GM23338 (cell line): ENCODE data around the gene PYDC2. TPM values are rescaled to one million over a fixed set of nuclear protein-coding genes. Genes with fewer than 3 reads are reported as not detected.

ENCODE experiments used
- ATAC-seq: fragments of 200-7000 bp; cut with Tn5 transposase; 3 replicates; pipeline ENCODE4 v1.9.1; 2020
- DNase-seq: peaks from one replicate; pipeline ENCODE4 v3.0.0-alpha.2; 2015; ENCODE audit warnings: low spot score
- H2AFZ ChIP-seq: fragments of 200-600 bp; sonication (generic); 2 replicates; pipeline ENCODE4 v1.8.0; 2016; ENCODE audit warnings: antibody characterized with exemption, mild to moderate bottlenecking, moderate library complexity
- H3F3A ChIP-seq: fragments of 200-600 bp; sonication (generic); replicated peaks from 2 replicates; pipeline ENCODE4 v1.8.0; 2017; ENCODE audit warnings: antibody characterized with exemption, mixed run types, low read depth
- H3K27ac ChIP-seq: fragments of 200-600 bp; sonication (generic); 2 replicates; pipeline ENCODE4 v1.6.1; 2016; ENCODE audit warnings: low read depth
- H3K27me3 ChIP-seq: fragments of 200-600 bp; sonication (generic); 2 replicates; pipeline ENCODE4 v1.8.0; 2016; ENCODE audit warnings: mild to moderate bottlenecking, mixed run types, moderate library complexity; ENCODE audit not compliant: insufficient read depth
- H3K36me3 ChIP-seq: fragments of 200-600 bp; sonication (generic); 2 replicates; pipeline ENCODE4 v1.8.0; 2016; ENCODE audit warnings: mild to moderate bottlenecking; ENCODE audit not compliant: insufficient read depth
- H3K4me1 ChIP-seq: fragments of 200-600 bp; sonication (generic); 2 replicates; pipeline ENCODE4 v1.8.0; 2016; ENCODE audit warnings: mild to moderate bottlenecking, moderate library complexity; ENCODE audit not compliant: insufficient read depth
- H3K4me2 ChIP-seq: fragments of 200-600 bp; sonication (generic); 2 replicates; pipeline ENCODE4 v1.7.1; 2017; ENCODE audit warnings: mixed run types
- H3K4me3 ChIP-seq: fragments of 200-600 bp; sonication (generic); 2 replicates; pipeline ENCODE4 v1.6.1; 2016; ENCODE audit warnings: mixed run types
- H3K79me2 ChIP-seq: fragments of 200-600 bp; sonication (generic); replicated peaks from 2 replicates; pipeline ENCODE4 v1.8.0; 2017; ENCODE audit warnings: mild to moderate bottlenecking; ENCODE audit not compliant: insufficient read depth
- H3K9me2 ChIP-seq: fragments of 200-600 bp; sonication (generic); 2 replicates; pipeline ENCODE4 v1.8.0; 2017; ENCODE audit not compliant: insufficient read depth
- H4K20me1 ChIP-seq: fragments of 200-600 bp; sonication (generic); replicated peaks from 2 replicates; pipeline ENCODE4 v1.8.0; 2017; ENCODE audit warnings: mild to moderate bottlenecking; ENCODE audit not compliant: insufficient read depth
- H3K27ac Mint-ChIP-seq: 2 replicates; pipeline ENCODE4 v1.8.0; 2020; ENCODE audit warnings: inconsistent platforms, mild to moderate bottlenecking, moderate library complexity, mixed read lengths
- H3K27me3 Mint-ChIP-seq: 3 replicates; pipeline ENCODE4 v1.8.0; 2022; ENCODE audit warnings: low read depth, mild to moderate bottlenecking, moderate library complexity, mixed read lengths, inconsistent platforms; ENCODE audit not compliant: insufficient read depth, poor library complexity
- H3K36me3 Mint-ChIP-seq: 3 replicates; pipeline ENCODE4 v1.8.0; 2021; ENCODE audit warnings: low read depth, mild to moderate bottlenecking, inconsistent platforms, moderate library complexity, mixed read lengths
- H3K4me1 Mint-ChIP-seq: 3 replicates; pipeline ENCODE4 v1.8.0; 2020; ENCODE audit warnings: mild to moderate bottlenecking, inconsistent platforms, mixed read lengths
- H3K4me3 Mint-ChIP-seq: 3 replicates; pipeline ENCODE4 v1.8.0; 2021; ENCODE audit warnings: moderate library complexity, mild to moderate bottlenecking, inconsistent platforms, mixed read lengths
- H3K9me3 Mint-ChIP-seq: 3 replicates; pipeline ENCODE4 v1.8.0; 2020; ENCODE audit warnings: moderate library complexity, mild to moderate bottlenecking, inconsistent platforms, mixed read lengths
- ETS1 ChIP-seq: IDR thresholded peaks from 2 replicates; pipeline ENCODE4 v1.6.1; 2016; ENCODE audit warnings: antibody characterized with exemption
- EZH2phosphoT487 ChIP-seq: fragments of 200-600 bp; sonication (generic); IDR thresholded peaks from one replicate; pipeline ENCODE4 v1.8.1; 2018; ENCODE audit warnings: antibody characterized with exemption; ENCODE audit not compliant: unreplicated experiment
- NANOG ChIP-seq: IDR thresholded peaks from 2 replicates; pipeline ENCODE4 v1.6.1; 2016; ENCODE audit warnings: antibody characterized with exemption, borderline replicate concordance
- POLR2AphosphoS5 ChIP-seq: IDR thresholded peaks from 2 replicates; pipeline ENCODE4 v1.6.1; 2016; ENCODE audit warnings: antibody characterized with exemption, low read depth
- STAT1 ChIP-seq: IDR thresholded peaks from one replicate; pipeline ENCODE4 v1.6.1; 2016; ENCODE audit warnings: antibody characterized with exemption; ENCODE audit not compliant: unreplicated experiment
- polyA plus RNA-seq: library from polyadenylated mRNA; unstranded; fragments of >200 nt; fragmentation: Nextera tagmentation; extraction: Ambion mirVana; gene quantifications from 2 replicates; pipeline ENCODE4 v1.2.1, GENCODE V29; 2016
- total RNA-seq: library from RNA; depleted of rRNA; stranded (reverse); fragments of >200 nt; shearing (Covaris generic); gene quantifications from 2 replicates; pipeline ENCODE4 v1.2.3, GENCODE V29; 2014
- TF ChIP-seq, protein P1 (sequence below): fragments of 250-450 bp; sonication (Bioruptor Pico); IDR thresholded peaks from 2 replicates; pipeline ENCODE4 v1.5.0; 2020; ENCODE audit warnings: mild to moderate bottlenecking, moderate library complexity
- TF ChIP-seq, protein P2 (sequence below), 2 experiments: fragments of 200-600 bp in 1 of 2; sonication (generic) in 1 of 2; conservative IDR thresholded peaks; 2 replicates each; pipeline versions ENCODE4 v1.5.1 to v1.6.1; 2016 to 2017; ENCODE audit warnings: antibody characterized with exemption in 2 of 2, low read depth in 2 of 2, mild to moderate bottlenecking in 2 of 2, moderate library complexity in 1 of 2

PYDC2 gene
- total and polyA plus RNA-seq, 2 experiments from 2014 or later, result not detected

DNA sequence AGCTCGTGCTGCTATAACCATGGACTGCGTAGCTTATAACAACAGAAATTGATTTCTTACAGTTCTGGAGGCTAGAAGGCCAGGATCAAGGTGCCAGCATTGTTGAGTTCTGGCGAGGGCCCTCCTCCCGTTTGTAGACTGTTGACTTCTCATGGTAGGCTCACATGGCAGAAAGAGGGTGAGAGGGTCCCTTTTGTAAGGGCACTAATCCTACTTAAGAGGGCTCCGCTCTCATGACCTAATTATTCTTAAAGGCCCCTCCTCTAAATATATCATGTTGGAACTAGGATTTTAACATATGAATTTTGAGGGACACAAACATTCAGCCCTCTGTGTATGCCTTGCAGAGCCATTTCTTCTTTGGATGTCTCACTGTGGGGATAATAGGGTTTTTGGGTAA lies 28.8 kb upstream of the PYDC2 start:
- no peaks in the 10 kb centered on the region for H3K4me1 ChIP-seq
- no peak overlapping the region for H3K4me2 ChIP-seq
- no peak for DNase-seq
- no peaks in the 10 kb centered on the region for H3K79me2 ChIP-seq
- H3K9me2 ChIP-seq, result no peaks in the 10 kb centered on the region
- no peaks in the 10 kb centered on the region for H3K27me3 Mint-ChIP-seq
- no peak for ATAC-seq
- H4K20me1 ChIP-seq, result no peaks in the 10 kb centered on the region
- H3K4me3 ChIP-seq, result no peak overlapping the region
- no peaks in the 10 kb centered on the region for H3K36me3 ChIP-seq
- no peaks in the 10 kb centered on the region for H3K9me3 Mint-ChIP-seq
- no peak overlapping the region for H3K27ac ChIP-seq
- no peaks in the 10 kb centered on the region for H3K27me3 ChIP-seq
- H3K27ac Mint-ChIP-seq, result no peak overlapping the region
- H3K36me3 Mint-ChIP-seq, result no peaks in the 10 kb centered on the region
- H3K4me3 Mint-ChIP-seq, result no peak overlapping the region
- no peaks in the 10 kb centered on the region for H3K4me1 Mint-ChIP-seq
- TF ChIP-seq STAT1 (no peak), NANOG (no peak), POLR2AphosphoS5 (no peak), ETS1 (no peak), EZH2phosphoT487 (no peak)
- TF ChIP-seq, protein P1, sequence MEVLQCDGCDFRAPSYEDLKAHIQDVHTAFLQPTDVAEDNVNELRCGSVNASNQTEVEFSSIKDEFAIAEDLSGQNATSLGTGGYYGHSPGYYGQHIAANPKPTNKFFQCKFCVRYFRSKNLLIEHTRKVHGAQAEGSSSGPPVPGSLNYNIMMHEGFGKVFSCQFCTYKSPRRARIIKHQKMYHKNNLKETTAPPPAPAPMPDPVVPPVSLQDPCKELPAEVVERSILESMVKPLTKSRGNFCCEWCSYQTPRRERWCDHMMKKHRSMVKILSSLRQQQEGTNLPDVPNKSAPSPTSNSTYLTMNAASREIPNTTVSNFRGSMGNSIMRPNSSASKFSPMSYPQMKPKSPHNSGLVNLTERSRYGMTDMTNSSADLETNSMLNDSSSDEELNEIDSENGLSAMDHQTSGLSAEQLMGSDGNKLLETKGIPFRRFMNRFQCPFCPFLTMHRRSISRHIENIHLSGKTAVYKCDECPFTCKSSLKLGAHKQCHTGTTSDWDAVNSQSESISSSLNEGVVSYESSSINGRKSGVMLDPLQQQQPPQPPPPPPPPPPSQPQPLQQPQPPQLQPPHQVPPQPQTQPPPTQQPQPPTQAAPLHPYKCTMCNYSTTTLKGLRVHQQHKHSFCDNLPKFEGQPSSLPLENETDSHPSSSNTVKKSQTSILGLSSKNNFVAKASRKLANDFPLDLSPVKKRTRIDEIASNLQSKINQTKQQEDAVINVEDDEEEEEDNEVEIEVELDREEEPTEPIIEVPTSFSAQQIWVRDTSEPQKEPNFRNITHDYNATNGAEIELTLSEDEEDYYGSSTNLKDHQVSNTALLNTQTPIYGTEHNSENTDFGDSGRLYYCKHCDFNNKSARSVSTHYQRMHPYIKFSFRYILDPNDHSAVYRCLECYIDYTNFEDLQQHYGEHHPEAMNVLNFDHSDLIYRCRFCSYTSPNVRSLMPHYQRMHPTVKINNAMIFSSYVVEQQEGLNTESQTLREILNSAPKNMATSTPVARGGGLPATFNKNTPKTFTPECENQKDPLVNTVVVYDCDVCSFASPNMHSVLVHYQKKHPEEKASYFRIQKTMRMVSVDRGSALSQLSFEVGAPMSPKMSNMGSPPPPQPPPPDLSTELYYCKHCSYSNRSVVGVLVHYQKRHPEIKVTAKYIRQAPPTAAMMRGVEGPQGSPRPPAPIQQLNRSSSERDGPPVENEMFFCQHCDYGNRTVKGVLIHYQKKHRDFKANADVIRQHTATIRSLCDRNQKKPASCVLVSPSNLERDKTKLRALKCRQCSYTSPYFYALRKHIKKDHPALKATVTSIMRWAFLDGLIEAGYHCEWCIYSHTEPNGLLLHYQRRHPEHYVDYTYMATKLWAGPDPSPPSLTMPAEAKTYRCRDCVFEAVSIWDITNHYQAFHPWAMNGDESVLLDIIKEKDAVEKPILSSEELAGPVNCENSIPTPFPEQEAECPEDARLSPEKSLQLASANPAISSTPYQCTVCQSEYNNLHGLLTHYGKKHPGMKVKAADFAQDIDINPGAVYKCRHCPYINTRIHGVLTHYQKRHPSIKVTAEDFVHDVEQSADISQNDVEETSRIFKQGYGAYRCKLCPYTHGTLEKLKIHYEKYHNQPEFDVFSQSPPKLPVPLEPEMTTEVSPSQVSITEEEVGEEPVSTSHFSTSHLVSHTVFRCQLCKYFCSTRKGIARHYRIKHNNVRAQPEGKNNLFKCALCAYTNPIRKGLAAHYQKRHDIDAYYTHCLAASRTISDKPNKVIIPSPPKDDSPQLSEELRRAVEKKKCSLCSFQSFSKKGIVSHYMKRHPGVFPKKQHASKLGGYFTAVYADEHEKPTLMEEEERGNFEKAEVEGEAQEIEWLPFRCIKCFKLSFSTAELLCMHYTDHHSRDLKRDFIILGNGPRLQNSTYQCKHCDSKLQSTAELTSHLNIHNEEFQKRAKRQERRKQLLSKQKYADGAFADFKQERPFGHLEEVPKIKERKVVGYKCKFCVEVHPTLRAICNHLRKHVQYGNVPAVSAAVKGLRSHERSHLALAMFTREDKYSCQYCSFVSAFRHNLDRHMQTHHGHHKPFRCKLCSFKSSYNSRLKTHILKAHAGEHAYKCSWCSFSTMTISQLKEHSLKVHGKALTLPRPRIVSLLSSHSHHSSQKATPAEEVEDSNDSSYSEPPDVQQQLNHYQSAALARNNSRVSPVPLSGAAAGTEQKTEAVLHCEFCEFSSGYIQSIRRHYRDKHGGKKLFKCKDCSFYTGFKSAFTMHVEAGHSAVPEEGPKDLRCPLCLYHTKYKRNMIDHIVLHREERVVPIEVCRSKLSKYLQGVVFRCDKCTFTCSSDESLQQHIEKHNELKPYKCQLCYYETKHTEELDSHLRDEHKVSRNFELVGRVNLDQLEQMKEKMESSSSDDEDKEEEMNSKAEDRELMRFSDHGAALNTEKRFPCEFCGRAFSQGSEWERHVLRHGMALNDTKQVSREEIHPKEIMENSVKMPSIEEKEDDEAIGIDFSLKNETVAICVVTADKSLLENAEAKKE (CRISPR knock-in tag), result no peak
- TF ChIP-seq, protein P2, sequence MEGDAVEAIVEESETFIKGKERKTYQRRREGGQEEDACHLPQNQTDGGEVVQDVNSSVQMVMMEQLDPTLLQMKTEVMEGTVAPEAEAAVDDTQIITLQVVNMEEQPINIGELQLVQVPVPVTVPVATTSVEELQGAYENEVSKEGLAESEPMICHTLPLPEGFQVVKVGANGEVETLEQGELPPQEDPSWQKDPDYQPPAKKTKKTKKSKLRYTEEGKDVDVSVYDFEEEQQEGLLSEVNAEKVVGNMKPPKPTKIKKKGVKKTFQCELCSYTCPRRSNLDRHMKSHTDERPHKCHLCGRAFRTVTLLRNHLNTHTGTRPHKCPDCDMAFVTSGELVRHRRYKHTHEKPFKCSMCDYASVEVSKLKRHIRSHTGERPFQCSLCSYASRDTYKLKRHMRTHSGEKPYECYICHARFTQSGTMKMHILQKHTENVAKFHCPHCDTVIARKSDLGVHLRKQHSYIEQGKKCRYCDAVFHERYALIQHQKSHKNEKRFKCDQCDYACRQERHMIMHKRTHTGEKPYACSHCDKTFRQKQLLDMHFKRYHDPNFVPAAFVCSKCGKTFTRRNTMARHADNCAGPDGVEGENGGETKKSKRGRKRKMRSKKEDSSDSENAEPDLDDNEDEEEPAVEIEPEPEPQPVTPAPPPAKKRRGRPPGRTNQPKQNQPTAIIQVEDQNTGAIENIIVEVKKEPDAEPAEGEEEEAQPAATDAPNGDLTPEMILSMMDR (conservative IDR thresholded peaks at IDR 0.05; ENCODE audit: low read depth in 2 of 2), result no peak
- no peaks in the 10 kb centered on the region for H3F3A ChIP-seq
- H2AFZ ChIP-seq, result no peak overlapping the region
